GM10266 (cell line): ENCODE data around the gene POF1B.

Experiments used
- DNase-seq: peaks from one replicate; pipeline ENCODE4 v3.0.0; 2012; ENCODE audit errors: extremely low spot score
- TF ChIP-seq, protein P1 (sequence below): IDR thresholded peaks from 2 replicates; pipeline ENCODE4 v1.5.1; 2012; ENCODE audit warnings: mild to moderate bottlenecking, low read depth; ENCODE audit not compliant: control insufficient read depth, insufficient read depth; ENCODE audit errors: missing control alignments

The POF1B gene

DNA sequence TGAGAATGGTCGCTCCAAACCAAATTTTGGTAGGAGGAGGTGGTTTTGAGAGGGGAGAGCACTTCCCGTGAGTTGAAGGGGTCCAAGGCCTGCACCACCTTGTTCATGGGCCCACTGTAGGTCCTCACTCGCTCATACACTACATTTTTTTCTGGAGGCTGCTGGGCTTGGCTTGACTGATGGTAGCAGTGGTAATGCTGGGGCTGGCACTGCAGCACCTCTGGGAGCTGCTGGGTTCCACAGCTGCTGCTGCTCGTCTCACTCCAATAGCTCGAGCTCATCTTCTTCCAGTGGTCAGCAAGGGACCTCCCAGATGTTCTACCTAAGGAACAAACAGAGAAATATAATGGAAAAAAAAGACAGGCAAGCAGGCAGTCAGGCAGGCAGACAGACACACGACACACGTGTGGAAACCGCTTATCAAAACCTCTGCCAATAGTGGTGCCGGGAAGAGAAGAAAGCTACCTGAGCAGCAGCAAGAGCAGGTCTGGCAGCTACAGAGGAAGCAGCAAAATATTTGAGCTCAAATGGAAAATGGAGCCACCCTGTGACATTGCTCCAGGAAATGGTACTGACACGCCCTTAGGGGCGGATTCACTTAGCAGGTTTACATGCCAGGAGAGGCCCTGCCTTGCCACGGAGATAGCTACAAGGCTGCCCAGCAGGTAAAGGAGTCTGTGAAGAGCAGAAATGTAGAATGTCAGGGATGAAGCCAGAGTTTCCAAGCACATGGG is at the start of gene POF1B:
Gene POF1B, minus strand, starts transcription at position 492 of the 734 bp plus-strand sequence. Its CDS starts 211 bp downstream, at position 281.
- no peak for DNase-seq
- TF ChIP-seq, protein P1, sequence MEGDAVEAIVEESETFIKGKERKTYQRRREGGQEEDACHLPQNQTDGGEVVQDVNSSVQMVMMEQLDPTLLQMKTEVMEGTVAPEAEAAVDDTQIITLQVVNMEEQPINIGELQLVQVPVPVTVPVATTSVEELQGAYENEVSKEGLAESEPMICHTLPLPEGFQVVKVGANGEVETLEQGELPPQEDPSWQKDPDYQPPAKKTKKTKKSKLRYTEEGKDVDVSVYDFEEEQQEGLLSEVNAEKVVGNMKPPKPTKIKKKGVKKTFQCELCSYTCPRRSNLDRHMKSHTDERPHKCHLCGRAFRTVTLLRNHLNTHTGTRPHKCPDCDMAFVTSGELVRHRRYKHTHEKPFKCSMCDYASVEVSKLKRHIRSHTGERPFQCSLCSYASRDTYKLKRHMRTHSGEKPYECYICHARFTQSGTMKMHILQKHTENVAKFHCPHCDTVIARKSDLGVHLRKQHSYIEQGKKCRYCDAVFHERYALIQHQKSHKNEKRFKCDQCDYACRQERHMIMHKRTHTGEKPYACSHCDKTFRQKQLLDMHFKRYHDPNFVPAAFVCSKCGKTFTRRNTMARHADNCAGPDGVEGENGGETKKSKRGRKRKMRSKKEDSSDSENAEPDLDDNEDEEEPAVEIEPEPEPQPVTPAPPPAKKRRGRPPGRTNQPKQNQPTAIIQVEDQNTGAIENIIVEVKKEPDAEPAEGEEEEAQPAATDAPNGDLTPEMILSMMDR: no peak

DNA sequence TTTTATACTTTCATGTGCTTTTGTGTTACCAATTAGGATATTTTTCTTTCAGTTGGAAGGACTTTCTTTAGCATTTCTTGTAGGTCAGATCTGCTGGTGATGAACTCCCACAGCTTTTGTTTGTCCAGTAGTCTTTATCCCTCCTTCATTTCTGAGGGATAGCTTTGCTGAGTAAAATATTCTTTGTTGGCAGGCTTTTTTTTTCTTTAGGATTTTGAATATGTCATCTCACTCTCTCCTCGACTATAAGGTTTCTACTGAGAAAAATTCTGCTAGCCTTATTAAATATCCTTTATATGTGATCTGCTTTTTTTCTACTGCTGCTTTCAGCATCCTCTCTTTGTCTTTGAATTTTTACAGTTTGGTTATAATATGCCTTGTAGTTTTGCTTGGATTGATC is 49.6 kb upstream of the POF1B start:
- TF ChIP-seq, protein P1: no peak
- no peak for DNase-seq

DNA sequence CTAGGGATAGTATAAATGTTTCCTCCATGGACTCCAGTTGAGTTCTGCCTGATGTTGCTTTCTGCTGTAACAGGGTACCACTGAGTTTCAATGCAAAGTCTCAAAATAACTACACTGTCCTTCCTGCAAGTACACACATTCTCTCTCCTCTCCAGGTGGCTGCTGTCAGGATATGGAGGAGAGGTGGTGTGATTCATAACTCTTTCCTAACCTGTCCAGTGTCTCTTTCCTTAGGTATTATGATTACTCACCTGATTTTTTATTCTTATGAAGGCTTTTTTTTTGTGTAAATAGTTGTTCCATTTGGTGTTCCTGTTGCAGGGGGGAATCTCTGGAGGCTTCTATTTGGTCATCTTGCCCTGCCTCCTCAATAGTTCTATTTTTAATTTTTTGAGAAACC is 39.8 kb upstream of the POF1B start:
- no peak for DNase-seq
- TF ChIP-seq, protein P1: no peak

DNA sequence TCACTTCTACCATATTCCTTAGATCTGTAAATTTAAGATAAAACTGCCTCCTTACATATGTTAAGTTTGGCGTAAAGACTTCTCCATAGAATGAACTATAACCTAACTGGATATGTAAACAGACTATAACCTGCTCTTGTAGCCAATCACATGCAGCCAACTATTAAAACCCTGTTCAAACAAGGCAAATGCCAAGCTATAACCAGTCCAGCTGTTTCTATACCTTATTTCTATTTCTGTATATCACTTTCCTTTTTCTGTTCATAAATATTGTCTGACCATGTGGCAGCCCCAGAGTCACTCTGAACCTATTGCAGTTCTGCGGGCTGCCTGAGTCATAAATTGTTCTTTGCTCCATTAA is 12.4 kb upstream of the POF1B start:
- no peak for DNase-seq
- TF ChIP-seq, protein P1: no peak

DNA sequence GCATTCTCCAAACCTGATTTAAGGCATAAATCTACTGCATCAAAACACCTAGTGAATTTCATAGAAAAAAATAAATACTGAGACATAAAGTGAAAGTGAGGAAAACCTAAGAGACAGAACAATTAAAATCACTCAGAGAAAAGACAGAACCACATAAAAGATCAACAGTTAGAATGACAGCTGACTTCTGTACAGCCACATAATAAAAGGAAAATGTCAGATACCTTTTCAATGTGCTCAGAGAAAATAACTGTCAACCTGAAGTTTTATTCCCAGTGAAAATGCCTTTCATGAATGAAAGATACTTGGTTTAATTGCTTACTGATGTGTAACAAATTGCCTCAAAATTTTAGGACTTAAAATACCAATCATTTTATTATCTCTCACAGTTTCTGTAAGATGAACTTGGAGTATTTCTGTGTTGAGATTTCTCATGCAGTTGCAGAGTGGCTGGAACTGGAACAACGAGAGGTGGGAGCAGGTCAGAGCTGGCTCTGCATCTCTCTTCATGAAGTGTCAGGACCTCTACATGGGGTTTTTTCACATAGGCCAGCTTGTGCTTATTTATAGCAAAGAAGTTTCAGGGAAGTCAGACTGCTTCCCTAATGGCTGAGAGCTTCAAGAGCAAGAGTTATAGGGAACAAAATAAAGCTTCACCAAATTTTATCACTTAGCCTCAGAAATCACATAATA is 11.9 kb upstream of the POF1B start:
- TF ChIP-seq, protein P1: no peak
- no peak for DNase-seq

DNA sequence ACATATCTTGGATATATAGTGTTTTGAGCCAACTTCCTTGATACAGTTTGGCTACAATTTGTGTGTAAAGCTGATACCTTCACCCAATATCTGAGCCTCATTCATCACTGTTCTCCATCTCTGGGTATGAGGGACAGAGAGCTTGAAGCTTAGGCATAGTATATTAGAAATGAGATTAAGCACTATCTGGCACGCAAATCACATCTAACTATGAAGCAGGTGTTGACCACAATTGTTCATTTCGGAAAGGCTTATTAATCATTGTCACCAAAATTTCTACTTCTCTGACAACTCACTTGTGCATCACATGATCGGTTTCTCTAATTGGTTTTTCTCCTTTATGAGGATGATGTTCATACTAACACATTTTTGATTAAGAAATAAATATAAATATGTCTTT is 2.1 kb upstream of the POF1B start:
- DNase-seq: no peak
- TF ChIP-seq, protein P1: no peak

DNA sequence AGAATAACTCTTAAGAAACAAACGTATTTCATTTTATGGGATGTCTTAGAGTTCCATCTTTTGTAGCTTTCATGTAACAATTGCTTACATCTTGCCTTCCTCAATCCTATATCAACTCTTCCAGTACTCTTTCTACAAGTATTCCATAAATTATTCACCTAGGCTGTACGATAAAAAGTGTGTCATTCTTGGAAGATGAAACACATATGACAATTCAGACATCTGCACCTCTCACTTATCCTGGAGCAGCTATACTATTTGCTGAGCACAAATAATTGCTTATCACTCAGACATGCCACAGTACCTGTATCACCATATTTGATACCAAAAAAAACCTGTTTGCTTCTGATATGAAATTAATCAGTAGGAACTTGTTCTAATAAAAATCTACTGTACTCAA is 1.0 kb downstream of the POF1B start:
- DNase-seq: no peak
- TF ChIP-seq, protein P1: no peak
